SK-N-SH (cell line): ENCODE data around the gene CNPY4.

Experiments
- EP300 ChIP-seq, 2 experiments: IDR thresholded peaks; 2 replicates each; pipeline versions ENCODE4 v1.4.0 to v1.6.1; 2012; ENCODE audit warnings: borderline replicate concordance in 1 of 2, low read depth in 1 of 2, low read length in 1 of 2
- RCOR1 ChIP-seq: fragments of 150-350 bp; IDR thresholded peaks from 2 replicates; pipeline ENCODE4 v1.6.1; 2017; ENCODE audit warnings: antibody characterized with exemption, low read length

- no peak for TF ChIP-seq RCOR1
- TF ChIP-seq EP300 (IDR thresholded peaks at IDR 0.05; ENCODE audit: borderline replicate concordance in 1 of 2, low read depth in 1 of 2, low read length in 1 of 2), result no peak
Measured at GRCh38 chr7:100069991-100070390, 49.4 kb upstream of the CNPY4 start.
